Neural progenitor cell (in vitro differentiated cells): ENCODE results near the gene RGL4. TPM values are rescaled to one million over a fixed set of nuclear protein-coding genes. Genes with fewer than 3 reads are reported as not detected.

Source experiments
- DNase-seq: peaks from one replicate; pipeline ENCODE4 v3.0.0-alpha.2; 2016; ENCODE audit warnings: low spot score
- H2AFZ ChIP-seq: fragments of 200-600 bp; sonication (generic); replicated peaks from 2 replicates; pipeline ENCODE4 v1.6.1; 2016; ENCODE audit warnings: antibody characterized with exemption
- H3F3A ChIP-seq: fragments of 200-600 bp; sonication (generic); 2 replicates; pipeline ENCODE4 v1.6.1; 2016; ENCODE audit warnings: antibody characterized with exemption, low read depth
- H3K27ac ChIP-seq: fragments of 200-600 bp; sonication (generic); 2 replicates; pipeline ENCODE4 v1.5.1; 2016; ENCODE audit warnings: mild to moderate bottlenecking
- H3K27me3 ChIP-seq: fragments of 200-600 bp; sonication (generic); 2 replicates; pipeline ENCODE4 v1.6.1; 2016; ENCODE audit warnings: mild to moderate bottlenecking, moderate library complexity
- H3K36me3 ChIP-seq: fragments of 200-600 bp; sonication (generic); 2 replicates; pipeline ENCODE4 v1.5.1; 2016
- H3K4me1 ChIP-seq: fragments of 200-600 bp; sonication (generic); 2 replicates; pipeline ENCODE4 v1.6.1; 2016; ENCODE audit warnings: mixed run types
- H3K4me2 ChIP-seq: fragments of 200-600 bp; sonication (generic); 2 replicates; pipeline ENCODE4 v1.6.1; 2016
- H3K4me3 ChIP-seq: fragments of 200-600 bp; sonication (generic); 2 replicates; pipeline ENCODE4 v1.5.1; 2016
- H3K79me2 ChIP-seq: fragments of 200-600 bp; sonication (generic); 2 replicates; pipeline ENCODE4 v1.6.1; 2016; ENCODE audit warnings: low read depth
- H3K9ac ChIP-seq: fragments of 200-600 bp; sonication (generic); 2 replicates; pipeline ENCODE4 v1.6.1; 2016
- H3K9me3 ChIP-seq: fragments of 200-600 bp; sonication (generic); 2 replicates; pipeline ENCODE4 v1.5.1; 2016; ENCODE audit warnings: low read depth
- H4K20me1 ChIP-seq: fragments of 200-600 bp; sonication (generic); 2 replicates; pipeline ENCODE4 v1.6.1; 2016; ENCODE audit warnings: low read depth
- H3K27ac Mint-ChIP-seq: 3 replicates; pipeline ENCODE4 v1.8.0; 2021; ENCODE audit warnings: mixed read lengths
- H3K27me3 Mint-ChIP-seq: 2 replicates; pipeline ENCODE4 v1.8.0; 2022; ENCODE audit warnings: low read depth, mild to moderate bottlenecking, inconsistent platforms, moderate library complexity, mixed read lengths; ENCODE audit not compliant: insufficient read depth
- H3K36me3 Mint-ChIP-seq: 3 replicates; pipeline ENCODE4 v1.8.0; 2021; ENCODE audit warnings: mixed read lengths
- H3K4me1 Mint-ChIP-seq: 3 replicates; pipeline ENCODE4 v1.8.0; 2021; ENCODE audit warnings: mixed read lengths
- H3K4me3 Mint-ChIP-seq: 3 replicates; pipeline ENCODE4 v1.8.0; 2021; ENCODE audit warnings: mild to moderate bottlenecking, moderate library complexity, mixed read lengths
- H3K9me3 Mint-ChIP-seq: 3 replicates; pipeline ENCODE4 v1.8.0; 2020; ENCODE audit warnings: mixed read lengths
- CTCF ChIP-seq: fragments of 200-600 bp; sonication (generic); IDR thresholded peaks from 2 replicates; pipeline ENCODE4 v1.5.1; 2017; ENCODE audit warnings: antibody characterized with exemption, mild to moderate bottlenecking
- EZH2 ChIP-seq: fragments of 200-600 bp; sonication (generic); IDR thresholded peaks from 2 replicates; pipeline ENCODE4 v1.6.1; 2017; ENCODE audit warnings: antibody characterized with exemption, mild to moderate bottlenecking, moderate library complexity
- EZH2phosphoT487 ChIP-seq: fragments of 200-600 bp; sonication (generic); IDR thresholded peaks from 2 replicates; pipeline ENCODE4 v1.6.1; 2017; ENCODE audit warnings: antibody characterized with exemption
- total RNA-seq: library from RNA; depleted of rRNA; stranded (reverse); fragments of >200 nt; gene quantifications from 2 replicates; pipeline ENCODE4 v1.2.3, GENCODE V29; 2015; ENCODE audit warnings: low replicate concordance

RGL4 gene
- total RNA-seq, 1 donor from 2014 or later: not detected

GRCh38 chr22:23688121-23688520, 2.7 kb upstream of the RGL4 start:
- no peak overlapping the region for H3K4me2 ChIP-seq
- no peaks in the 10 kb centered on the region for H3K79me2 ChIP-seq
- no peaks in the 10 kb centered on the region for H3K4me1 ChIP-seq
- H3K36me3 ChIP-seq: no peaks in the 10 kb centered on the region
- peaks cover 5% of the 10 kb centered on the region for H3K4me1 Mint-ChIP-seq
- H3K9ac ChIP-seq: no peak overlapping the region
- no peak overlapping the region for H3K27ac Mint-ChIP-seq
- H3K9me3 ChIP-seq: no peaks in the 10 kb centered on the region
- no peak overlapping the region for H3K4me3 Mint-ChIP-seq
- H3K27me3 ChIP-seq: no peaks in the 10 kb centered on the region
- H4K20me1 ChIP-seq: peaks cover under 1% of the 10 kb centered on the region
- H3K4me3 ChIP-seq: no peak overlapping the region
- TF ChIP-seq EZH2phosphoT487 (no peak), EZH2 (no peak), CTCF (no peak)
- no peaks in the 10 kb centered on the region for H3K9me3 Mint-ChIP-seq
- H3K27ac ChIP-seq: no peak overlapping the region
- no peak overlapping the region for H2AFZ ChIP-seq
- peaks cover 6% of the 10 kb centered on the region for H3K27me3 Mint-ChIP-seq
- H3K36me3 Mint-ChIP-seq: peaks cover 12% of the 10 kb centered on the region
- DNase-seq: no peak
- H3F3A ChIP-seq: no peaks in the 10 kb centered on the region

- no peak overlapping the region for H3K4me2 ChIP-seq
- H3K36me3 ChIP-seq: no peaks in the 10 kb centered on the region
- Mint-ChIP-seq H3K27me3 (peaks cover 6% of the 10 kb centered on the region), H3K27ac (no peak overlapping the region), H3K9me3 (no peaks in the 10 kb centered on the region), H3K36me3 (peaks cover 13% of the 10 kb centered on the region), H3K4me1 (peaks cover under 1% of the 10 kb centered on the region), H3K4me3 (no peak overlapping the region)
- H3K27me3 ChIP-seq: no peaks in the 10 kb centered on the region
- no peak overlapping the region for H2AFZ ChIP-seq
- no peaks in the 10 kb centered on the region for H3K4me1 ChIP-seq
- H4K20me1 ChIP-seq: no peaks in the 10 kb centered on the region
- H3K4me3 ChIP-seq: no peak overlapping the region
- TF ChIP-seq EZH2phosphoT487 (no peak), EZH2 (no peak), CTCF (no peak)
- no peak overlapping the region for H3K27ac ChIP-seq
- no peaks in the 10 kb centered on the region for H3F3A ChIP-seq
- no peaks in the 10 kb centered on the region for H3K9me3 ChIP-seq
- H3K9ac ChIP-seq: no peak overlapping the region
- no peaks in the 10 kb centered on the region for H3K79me2 ChIP-seq
- no peak for DNase-seq
These were observed 2.2 kb upstream of the RGL4 start for GRCh38 chr22:23688571-23688970.

- no peak overlapping the region for H2AFZ ChIP-seq
- H3K79me2 ChIP-seq: no peaks in the 10 kb centered on the region
- peaks cover 7% of the 10 kb centered on the region for H3K27me3 Mint-ChIP-seq
- H3K27me3 ChIP-seq: no peaks in the 10 kb centered on the region
- H3K27ac ChIP-seq: no peak overlapping the region
- H3K4me3 ChIP-seq: no peak overlapping the region
- no peaks in the 10 kb centered on the region for H3K9me3 ChIP-seq
- H3F3A ChIP-seq: no peaks in the 10 kb centered on the region
- no peaks in the 10 kb centered on the region for H4K20me1 ChIP-seq
- H3K9ac ChIP-seq: no peak overlapping the region
- H3K9me3 Mint-ChIP-seq: no peaks in the 10 kb centered on the region
- H3K4me1 Mint-ChIP-seq: no peaks in the 10 kb centered on the region
- H3K4me3 Mint-ChIP-seq: no peak overlapping the region
- peak overlapping the region; percentile 69 for H3K27ac Mint-ChIP-seq
- DNase-seq: no peak
- no peaks in the 10 kb centered on the region for H3K36me3 ChIP-seq
- H3K4me2 ChIP-seq: no peak overlapping the region
- H3K36me3 Mint-ChIP-seq: peaks cover 18% of the 10 kb centered on the region
- no peak for TF ChIP-seq CTCF
- H3K4me1 ChIP-seq: no peaks in the 10 kb centered on the region
These were observed 1.4 kb upstream of the RGL4 start for GRCh38 chr22:23689414-23689813.
